COLO668 (cell line): ENCODE data around the gene RXFP4.

Experiments used
- DNase-seq: peaks from one replicate; lab custom pipeline; 2025; ENCODE audit not compliant: unreplicated experiment; lab: John Stamatoyannopoulos, UW

The RXFP4 gene

DNA sequence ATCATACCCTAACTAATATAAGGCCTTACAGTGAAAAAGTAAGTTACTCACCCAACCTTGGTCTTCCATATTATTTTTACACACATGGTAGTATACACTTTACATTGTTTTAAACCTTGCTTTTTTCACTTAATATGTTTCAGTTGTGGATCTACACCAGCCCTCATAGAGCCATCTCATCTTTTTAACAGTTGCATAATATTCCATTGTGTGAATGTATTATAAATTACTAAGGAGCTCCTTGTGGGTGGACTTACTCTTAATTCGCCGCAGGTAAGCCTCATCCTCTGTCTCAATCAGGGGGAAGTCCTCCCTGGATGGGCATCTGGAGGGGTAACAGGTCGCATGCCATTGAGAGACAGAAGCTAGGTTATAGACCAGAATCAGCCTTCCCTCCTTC lies 13.2 kb downstream of the RXFP4 start:
- no peak for DNase-seq

DNA sequence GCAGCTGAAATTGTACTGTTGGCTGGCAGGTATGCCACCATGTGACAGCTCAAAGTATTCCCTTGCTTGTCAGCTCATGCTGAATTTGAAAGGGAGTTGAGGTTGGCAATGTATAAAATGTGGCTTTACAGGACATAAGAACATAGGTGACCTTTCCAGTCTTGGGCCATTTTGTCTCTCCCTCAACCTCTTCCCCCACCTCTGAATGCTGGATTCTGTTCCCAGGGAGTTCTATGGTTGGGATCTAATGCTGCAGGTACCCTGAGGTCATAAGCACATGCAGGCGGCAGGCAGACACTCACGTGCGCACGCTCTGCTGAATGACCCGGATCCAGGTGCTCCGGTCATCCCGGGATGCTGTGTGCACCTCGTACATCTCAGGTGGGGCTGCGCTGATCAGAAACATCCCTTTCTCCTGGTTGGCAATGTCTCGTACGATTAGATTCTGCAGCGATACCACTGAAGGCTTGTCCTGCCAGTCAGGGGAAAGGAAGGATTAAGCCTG lies 16.0 kb downstream of the RXFP4 start:
- no peak for DNase-seq

DNA sequence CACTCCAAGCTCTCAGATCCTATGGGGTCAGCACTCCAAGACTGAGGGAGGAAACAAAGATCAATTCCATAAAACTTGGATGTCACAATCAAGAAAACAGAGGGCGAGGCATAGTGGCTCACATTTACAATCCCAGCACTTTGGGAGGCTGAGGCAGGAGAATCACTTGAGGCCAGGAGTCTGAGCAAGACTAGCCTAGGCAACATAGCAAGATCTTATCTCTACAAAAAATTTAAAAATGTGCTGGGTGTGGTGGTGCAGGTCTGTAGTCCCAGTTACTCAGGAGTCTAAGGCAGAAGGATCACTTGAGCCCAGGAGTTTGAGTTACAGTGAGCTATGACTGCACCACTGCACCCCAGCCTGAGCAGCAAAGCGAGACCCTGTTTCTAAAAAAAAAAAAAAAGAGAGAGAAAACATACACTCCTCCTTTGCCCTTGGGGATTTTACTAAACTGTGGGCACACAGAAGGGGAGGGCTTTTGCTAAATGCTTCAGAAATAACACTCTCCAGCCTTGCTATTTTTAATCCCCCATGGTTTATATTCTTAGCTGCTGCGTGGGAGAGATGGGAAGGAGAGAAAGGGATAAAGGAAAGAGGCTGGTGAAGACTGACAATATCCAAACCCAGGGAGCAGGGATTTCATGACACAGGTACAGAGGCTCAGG lies 18.8 kb downstream of the RXFP4 start:
- no peak for DNase-seq

DNA sequence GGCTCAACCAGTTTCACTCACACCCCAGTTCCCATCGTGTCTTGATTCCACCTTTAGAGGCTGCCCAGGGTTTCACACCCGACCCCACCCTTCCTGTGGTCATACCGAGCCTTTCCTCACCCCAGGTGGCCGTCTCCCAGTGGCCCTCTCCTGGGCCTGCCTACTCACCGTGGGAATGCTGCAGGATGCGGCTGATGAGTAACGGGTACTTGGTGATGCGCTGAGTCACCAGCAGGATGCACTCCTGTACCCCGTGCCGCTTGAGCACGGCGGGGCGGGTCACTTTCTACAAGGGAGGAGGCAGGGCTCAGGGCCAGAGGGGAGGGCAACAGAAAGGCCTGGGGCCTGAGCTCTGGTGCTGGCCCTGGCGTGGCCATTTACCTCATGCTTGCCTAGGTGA lies 20.5 kb downstream of the RXFP4 start:
- peak; percentile 35 for DNase-seq

DNA sequence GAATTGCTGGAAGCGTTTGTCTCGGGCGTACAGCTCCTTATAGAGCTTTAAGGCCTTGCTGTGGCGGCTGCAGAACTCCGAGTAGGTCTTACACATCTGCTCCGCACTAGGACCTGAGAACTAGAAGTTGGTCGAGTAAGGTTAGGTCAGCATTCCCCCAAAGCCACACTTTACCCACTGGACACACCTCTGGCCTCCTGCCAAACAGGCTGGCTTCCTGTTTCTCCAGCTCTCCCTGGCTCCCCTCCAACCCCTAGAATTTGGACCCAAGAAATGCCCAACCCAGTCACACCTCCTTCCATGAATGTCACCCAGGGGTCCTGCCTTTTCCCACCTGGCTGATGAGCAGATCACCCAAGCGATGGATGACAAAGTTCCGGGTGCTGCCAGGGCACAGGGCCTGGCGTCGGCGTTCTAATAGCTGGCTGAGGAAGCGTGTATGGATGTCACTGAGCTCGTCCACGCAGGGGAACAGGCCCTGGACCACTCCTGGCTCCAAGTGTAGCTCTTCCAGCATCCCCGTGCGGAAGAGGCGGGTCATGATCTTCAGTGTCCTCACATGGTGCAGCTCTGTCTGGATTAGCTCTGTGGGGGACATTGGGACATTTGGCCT lies 21.3 kb downstream of the RXFP4 start:
- DNase-seq, result no peak

DNA sequence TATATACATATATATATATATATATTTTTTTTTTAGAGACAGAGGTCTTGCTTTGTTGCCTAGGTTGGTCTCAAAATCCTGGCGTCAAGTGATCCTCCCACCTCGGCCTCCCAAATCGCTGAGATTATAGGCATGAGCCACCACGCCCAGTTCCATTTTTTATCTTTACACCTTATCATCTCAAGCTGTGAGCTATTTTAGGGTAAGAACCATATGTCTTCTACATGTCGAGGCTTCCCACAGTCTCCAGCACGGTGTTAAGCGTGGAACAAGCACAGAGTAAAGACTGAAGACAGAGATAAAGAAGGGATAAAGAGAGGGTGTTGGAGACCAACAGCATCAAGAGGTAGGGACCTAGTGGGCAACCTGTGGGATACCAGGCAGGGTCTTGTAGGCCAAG lies 22.8 kb downstream of the RXFP4 start:
- DNase-seq, result no peak

DNA sequence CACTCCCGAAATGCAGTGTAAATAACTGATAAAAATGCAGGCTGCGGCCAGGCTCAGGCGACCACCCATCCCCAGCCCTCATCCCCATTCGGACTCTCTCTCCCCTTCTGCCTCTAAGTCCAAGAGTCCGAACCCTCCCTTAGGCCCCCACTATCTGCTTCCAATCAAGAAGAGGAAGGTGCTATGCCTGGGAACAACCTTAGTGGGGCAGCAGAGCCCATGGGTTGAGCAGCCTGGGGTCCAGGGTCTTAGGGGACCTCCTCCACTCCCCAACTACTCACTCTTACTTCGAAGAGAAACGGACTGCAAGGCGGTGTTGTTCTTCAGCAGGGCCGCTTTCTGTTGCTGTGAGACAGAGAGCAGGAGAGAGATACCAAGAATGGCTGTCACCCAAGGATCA lies 24.7 kb downstream of the RXFP4 start:
- no peak for DNase-seq

DNA sequence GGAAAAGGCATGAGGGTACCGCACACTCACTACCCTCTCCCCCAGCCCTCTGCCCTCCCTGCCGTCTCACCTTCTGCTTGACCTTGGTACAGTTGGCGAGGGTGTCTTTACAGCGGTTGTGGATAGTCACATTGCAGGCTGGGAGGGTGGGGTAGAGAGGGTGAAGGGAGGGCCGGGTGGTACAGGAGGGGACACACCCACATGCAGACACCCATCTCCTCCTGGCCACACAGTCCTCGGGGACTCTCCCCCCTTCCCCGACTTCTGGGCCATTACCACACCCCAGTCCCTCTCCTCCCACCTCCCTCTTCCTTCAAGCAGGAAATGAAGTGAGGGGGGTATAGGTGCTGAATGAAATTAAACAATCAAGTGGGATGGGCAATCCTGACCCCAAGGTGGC lies 25.3 kb downstream of the RXFP4 start:
- DNase-seq, result no peak

DNA sequence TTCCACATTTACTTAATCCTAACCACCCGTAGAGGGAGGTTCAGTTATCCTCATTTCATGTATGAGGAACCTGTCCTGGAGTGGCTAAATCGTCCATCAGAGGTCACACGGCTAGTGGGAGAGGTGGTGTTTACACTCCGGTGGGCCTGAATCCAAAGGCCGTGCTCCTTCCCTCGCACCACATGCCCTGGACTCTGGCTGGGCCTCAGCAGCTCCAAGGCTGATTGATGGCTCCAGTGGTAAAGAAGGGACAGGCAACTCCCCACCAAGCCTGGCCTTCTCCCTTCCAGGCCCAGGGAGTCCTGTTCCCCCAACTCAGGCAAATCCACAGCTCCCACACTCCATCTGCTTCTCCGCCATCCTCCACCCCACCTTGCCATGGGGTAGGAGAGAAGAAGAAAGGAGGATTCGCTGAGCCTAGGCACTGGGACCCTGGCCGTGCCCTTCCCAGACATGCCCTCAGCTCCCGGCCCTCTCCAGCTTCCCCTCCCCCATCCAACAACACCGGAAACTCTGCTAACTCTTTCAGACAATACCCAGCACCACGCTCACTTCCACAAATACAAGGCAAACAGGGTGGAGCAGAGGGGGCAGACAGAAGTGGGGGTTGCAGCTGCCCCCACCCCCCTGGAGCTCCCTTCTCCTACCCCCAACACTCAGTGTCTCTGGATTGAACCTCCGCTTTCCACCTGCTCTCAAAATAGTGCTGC lies 26.1 kb downstream of the RXFP4 start:
- no peak for DNase-seq

DNA sequence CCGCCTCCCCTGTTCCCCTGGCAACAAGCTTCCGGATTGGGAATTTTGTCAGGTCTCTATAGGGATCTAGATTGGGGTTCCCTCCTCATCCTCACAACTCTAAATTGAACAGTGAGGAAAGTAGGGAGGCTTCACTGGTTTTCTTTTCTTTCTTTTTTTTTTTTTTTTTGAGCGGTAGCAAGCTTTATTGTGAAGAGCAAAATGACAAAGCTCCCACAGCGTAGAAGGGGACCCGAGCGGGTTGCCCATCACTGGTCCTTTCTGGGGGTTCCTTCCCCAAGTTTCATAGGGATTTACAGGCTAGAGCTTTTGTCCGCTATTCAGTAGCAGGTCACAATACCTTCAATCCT lies 26.6 kb downstream of the RXFP4 start:
- DNase-seq, result no peak

DNA sequence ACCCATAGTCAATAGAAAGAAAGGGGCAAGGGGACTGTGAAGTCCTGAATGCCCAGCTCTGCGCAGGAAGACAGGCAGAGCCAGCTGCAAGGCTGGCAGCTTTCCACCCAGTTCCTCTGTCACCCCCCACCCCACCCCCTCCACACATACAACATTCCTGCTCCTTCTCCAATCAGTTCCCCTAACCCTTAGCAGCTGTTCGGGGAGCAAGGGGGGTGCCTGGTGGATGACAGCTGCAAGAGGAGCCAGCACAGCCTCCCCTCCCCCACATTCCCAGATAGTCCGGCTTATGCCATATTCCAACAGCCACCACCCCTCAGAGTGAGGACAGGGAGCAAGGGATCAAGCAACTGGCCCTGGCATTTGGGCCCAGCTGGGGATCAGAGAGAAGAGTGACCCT lies 27.2 kb downstream of the RXFP4 start:
- no peak for DNase-seq

DNA sequence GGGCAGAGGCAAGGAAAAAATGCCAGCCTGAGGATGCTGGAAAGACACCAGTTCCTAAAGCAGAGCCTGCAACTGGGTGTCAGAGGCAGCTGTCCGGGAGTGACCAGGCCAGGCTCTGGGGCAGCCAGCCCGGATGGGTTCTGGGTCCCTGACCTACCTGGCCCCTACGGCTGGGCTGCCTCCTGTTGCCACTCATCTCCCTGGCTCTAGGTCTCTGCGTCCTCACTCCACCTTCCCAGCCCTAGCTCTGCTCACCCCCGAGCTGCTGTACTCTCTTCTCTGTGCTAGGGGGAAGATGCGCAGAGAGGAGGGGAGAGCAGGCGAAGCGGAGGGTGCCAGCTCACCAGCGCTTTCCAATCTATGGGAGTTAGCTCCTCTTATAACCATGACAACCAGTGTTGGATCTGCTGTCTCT lies 27.9 kb downstream of the RXFP4 start:
- no peak for DNase-seq

DNA sequence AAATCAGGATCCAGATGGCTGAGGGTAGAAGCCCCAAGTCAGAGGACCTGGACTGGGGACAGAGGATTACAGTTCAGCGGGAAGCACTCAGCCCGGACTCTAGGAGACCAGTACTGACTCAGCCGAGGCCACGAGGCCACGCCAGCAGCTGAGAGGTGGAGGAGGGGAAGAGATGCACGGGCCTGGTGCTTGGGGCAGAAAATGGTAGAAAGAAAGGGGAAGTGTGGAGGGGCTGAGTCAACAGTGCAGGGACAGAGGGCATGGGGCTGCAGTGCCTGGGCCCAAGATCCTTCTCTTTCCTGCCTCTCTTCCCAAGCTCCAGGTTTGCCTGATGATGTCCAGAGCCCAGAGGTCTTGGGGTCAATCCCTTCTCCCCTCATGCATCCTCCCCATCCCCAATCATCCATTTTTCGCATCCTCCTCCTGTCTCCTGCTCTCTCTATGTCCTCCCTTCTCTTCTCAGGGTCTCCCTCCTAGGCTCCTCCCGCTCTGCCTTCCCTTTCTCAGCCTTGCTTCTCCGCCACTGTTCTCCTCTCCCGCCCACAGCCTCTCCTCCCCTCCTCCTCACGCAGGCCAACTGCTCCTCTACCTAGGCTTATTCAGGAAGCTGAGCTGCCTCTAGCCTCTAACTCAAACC lies 29.2 kb downstream of the RXFP4 start:
- no peak for DNase-seq

DNA sequence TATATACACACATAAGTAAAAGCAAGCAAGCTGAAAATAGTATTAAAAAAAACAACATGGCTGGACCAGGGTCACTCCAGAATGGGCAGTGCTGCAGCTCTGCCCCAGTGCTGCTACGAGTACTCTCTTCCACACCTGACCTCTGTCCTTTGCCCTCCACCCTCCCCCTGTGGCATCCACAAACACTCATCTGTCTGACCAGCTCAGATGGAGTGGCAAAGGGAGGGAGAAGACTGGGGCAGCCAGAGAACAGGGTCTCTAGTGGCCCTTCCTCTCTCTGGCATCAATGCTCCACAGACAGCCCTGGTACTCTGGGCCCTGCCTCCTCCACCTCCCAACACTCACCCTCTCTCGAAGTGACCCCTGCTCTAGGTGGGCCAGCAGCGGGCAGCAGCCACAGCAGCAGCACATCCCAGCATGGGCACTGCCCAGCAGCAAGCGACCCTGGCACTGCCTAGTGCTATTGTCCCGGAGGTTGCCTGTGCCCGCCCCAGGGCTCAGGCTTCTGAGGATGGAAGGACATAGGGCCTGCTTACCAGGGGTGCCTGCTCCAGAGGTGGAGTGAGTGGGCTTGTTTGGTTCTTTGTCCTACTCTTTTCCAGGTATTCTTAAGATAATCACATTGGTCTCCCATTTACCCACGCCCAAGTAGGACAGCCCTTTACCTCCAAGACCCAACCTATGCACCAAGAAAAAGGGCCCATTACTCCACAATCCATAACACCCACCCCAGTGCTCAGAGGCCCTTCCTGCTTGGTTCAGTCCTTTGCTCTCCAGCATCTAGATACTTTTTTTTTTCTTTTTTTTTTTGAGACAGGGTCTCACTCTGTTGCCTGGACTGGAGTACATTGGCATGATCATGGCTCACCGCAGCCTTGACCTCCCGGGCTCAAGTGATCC lies 30.7 kb downstream of the RXFP4 start:
- no peak for DNase-seq

DNA sequence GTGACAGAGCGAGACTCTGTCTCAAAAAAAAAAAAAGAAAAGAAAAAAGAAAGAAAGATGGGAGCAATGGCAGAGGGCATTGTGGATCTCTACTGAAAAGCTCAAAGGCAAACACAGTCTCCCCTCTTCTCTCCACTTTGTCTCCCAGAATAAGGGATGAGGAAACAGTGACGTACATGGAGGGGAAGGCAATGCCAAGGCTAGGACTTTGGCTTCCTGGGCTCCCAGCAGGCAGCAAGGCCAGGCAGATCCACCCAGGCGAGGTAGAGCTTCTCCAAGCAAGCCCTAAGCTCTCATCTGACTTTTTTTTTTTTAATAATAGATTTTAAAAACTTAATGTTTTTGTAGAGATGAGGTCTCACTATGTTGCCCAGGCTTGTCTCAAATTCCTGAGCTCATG lies 32.3 kb downstream of the RXFP4 start:
- DNase-seq, result no peak

DNA sequence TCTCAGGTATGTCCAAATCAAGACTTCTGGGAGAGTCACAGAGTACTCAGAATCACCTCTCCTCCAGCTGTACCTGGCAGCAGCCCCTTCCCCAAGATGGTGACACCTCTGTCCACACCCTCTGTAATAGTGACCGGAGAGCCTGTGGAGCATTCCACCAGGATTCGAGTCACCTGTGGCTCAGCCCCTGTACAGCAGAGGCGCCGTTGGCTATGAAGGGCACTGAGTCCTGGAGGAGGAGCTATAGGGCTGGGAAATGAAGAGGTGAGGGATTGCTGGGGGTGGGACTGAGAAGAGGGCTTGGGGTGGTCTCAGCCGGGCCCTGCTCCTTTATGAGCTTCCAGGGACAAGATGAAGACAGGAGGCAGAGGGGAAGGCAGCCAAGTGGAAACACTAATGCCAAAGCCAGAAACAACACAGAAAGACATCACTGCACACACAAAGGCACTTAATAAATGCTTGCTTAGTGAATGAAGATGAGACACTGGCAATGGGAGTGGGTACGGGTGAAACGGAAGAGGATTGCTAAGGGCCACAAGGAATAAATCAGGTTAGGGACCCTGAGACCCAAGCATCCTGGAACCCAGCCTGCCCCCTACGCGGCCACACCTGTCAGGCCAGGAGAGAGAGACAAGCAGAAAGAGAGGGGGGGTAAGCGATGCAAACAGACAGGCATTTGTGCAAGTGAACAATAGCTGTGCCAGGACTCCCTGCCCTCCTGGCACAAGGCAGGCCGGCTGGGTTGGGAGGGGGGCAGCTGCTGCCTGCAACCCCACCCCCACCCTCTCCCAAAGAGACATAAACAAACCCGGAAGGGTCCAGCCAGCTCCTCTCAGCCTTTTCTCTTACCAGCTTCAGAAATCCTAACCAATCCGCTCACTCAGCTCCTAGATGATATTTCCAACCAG lies 33.0 kb downstream of the RXFP4 start:
- DNase-seq, result peak; percentile 60

DNA sequence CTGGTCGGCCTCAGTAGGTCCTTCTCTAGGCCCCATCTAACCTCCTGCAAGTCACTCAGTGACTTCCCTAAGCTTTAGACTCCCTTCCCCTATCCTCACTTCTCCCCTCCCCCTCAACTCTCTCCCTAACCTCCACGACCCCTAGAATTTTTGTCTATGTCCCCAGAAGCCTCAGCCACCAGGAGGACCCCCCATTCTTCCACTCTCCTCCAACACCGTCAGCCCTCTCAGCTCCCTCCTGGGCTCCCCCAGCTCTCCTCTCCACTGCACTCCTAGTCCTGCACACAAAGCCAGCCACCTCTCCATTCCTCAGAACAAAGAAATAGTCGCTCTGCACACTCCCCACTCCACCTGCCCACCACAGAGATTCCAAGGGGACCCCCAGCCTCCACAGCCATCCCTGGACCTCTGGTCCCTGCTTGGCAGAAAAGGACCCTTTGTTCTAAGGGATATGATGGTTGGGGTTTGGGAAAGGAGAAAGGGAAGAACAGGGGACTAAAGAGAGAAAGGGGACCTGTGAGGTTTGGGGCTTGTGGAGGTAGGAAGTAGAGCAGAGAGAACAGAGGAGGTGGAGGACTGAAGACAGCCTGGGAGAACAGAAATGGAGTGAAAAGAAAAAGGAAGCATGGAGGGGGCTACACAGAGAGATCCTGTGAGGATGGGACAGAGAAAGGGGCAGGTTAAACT lies 34.1 kb downstream of the RXFP4 start:
- no peak for DNase-seq

DNA sequence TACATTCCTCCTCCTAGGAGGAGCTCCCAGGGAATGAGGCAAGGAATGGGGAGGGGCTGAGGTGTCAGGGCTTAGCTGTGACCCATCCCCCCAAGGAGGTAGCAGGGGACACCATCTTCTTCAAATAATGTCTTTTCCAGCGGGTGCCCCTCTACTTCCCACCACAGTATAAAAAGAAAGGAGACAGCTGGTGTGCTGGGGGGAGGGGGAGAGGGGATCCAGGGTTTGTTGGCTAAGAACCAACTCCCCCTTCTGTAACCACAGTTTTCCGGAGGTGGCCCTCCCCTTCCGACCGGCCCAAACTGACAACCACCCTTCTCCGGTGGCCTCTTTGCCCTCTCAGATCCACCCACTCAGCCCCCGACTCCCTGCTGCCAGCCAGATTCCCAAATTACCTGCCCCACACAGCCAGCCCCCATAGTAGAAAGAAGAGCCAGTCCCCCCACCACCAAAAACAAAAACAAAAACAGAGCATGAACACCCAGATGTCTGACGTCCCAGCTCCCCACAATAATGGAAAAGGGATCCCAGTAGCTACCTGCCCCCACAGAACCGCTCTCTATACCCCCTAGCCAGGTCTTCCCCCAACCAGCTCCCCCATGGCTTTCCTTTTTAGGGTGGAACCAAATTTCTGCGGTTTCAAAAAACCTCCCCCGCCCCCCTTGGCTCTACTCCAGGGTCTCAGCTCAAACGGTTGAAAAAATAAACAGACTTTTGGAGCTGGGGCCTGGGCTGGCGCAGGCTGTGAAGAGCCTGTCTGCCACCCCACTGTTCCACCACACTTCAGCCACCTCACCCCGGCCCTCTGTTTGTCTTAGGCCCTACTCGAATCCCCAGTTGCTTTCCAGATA lies 34.8 kb downstream of the RXFP4 start:
- peak; percentile 54 for DNase-seq
